ENCODE measurements around the gene PI4KA. TPM values are rescaled to one million over a fixed set of nuclear protein-coding genes. Genes with fewer than 3 reads are reported as not detected.
A peak's percentile ranks its signal among the peaks of the same experiment; 100 is the strongest.

PI4KA gene
- polyA plus RNA-seq, 1 of the 3 experiments (the other 2 are of a cell fraction): 30.0 TPM

GRCh38 chr22:20865875-20866445 lies 7.3 kb upstream of the PI4KA start:
- Histone ChIP-seq H3K36me3 (replicated peaks in 1 of 2; ENCODE audit: control insufficient read depth in 1 of 2, insufficient read depth in 2 of 2, low read length in 1 of 2) (peaks cover 11 to 17% of the 10 kb centered on the region in 2 experiments), H3K9me3 (no peaks in the 10 kb centered on the region), H4K20me1 (ENCODE audit: insufficient read depth) (no peaks in the 10 kb centered on the region), H3K4me1 (ENCODE audit: control insufficient read depth in 1 of 2, insufficient read depth in 2 of 2, low read depth in 1 of 2, low read length in 1 of 2) (peaks cover 0 to 37% of the 10 kb centered on the region in 2 experiments; a peak in 2 of 4 replicates), H3K27me3 (ENCODE audit: insufficient read depth) (no peaks in the 10 kb centered on the region), H3K4me2 (no peak overlapping the region), H3K4me3 (ENCODE audit: low read depth in 2 of 2, low read length in 1 of 2) (no peak overlapping the region), H3F3A (replicated peaks; ENCODE audit: insufficient read depth) (no peaks in the 10 kb centered on the region), H3K9ac (no peak overlapping the region), H3K79me2 (ENCODE audit: insufficient read depth) (peaks cover 4% of the 10 kb centered on the region; the same call in 1 of the 2 replicates), H3K27ac (ENCODE audit: low read depth in 2 of 2, low read length in 1 of 2) (peak overlapping the region in 1 of 2 experiments; percentile 94; a peak in 2 of 4 replicates), H3K9me2 (no peaks in the 10 kb centered on the region), H2AFZ (ENCODE audit: low read depth) (no peak overlapping the region)
- POLR2A ChIA-PET: interaction anchor here (2.6 kb wide), 1 partner anchor 20 kb away, joined by 15 read pairs; no protein-coding TSS in a partner anchor
- CTCF ChIA-PET: interaction anchor here (0.6 to 4.7 kb wide), 4 partner anchors 14 to 62 kb away, joined by 3 to 16 read pairs (median 11); partner anchors contain the start of gene CRKL
- DNase-seq: no peak
- TF ChIP-seq RAD21 (IDR thresholded peaks at IDR 0.05; ENCODE audit: low read length) (no peak), SIN3A (IDR thresholded peaks at IDR 0.05; ENCODE audit: borderline replicate concordance, low read depth, low read length) (no peak), MAX (IDR thresholded peaks at IDR 0.05; ENCODE audit: low read depth) (no peak), CTCF (IDR thresholded peaks at IDR 0.05) (no peak), USF2 (IDR thresholded peaks at IDR 0.05; ENCODE audit: borderline replicate concordance, low read depth, low read length) (no peak), PBX3 (IDR thresholded peaks at IDR 0.05) (no peak), ELF1 (IDR thresholded peaks at IDR 0.05) (no peak), GABPA (IDR thresholded peaks at IDR 0.05; ENCODE audit: low read depth) (no peak), USF1 (IDR thresholded peaks at IDR 0.05; ENCODE audit: borderline replicate concordance, low read depth) (no peak), FOXM1 (IDR thresholded peaks at IDR 0.05; ENCODE audit: low read depth) (no peak), EP300 (IDR thresholded peaks at IDR 0.05; ENCODE audit: borderline replicate concordance in 1 of 2, low read depth in 1 of 2, low read length in 1 of 2) (no peak), RCOR1 (IDR thresholded peaks at IDR 0.05; ENCODE audit: low read length) (no peak), FOSL2 (IDR thresholded peaks at IDR 0.05; ENCODE audit: borderline replicate concordance, low read depth) (no peak), REST (IDR thresholded peaks at IDR 0.05; ENCODE audit: low read depth, low read length) (no peak), GATA2 (CRISPR knock-in tag; IDR thresholded peaks at IDR 0.05) (no peak), CHD2 (IDR thresholded peaks at IDR 0.05; ENCODE audit: low read length, partially characterized antibody) (no peak), MXI1 (IDR thresholded peaks at IDR 0.05; ENCODE audit: low read depth, low read length) (no peak), SMC3 (IDR thresholded peaks at IDR 0.05; ENCODE audit: low read depth, low read length) (no peak)
- WGBS (ENCODE audit: low lambda C conversion rate): 95% methylated on average over 4 of the region's 8 CpGs

Data from SK-N-SH (cell line).